Calu3 (cell line): ENCODE measurements around the gene TAF1B. TPM values are rescaled to one million over a fixed set of nuclear protein-coding genes. Genes with fewer than 3 reads are reported as not detected.

Experiments used
- BruUV-seq: library from RNA; stranded (reverse); fragments of 400-500 nt; replicated peaks from 2 replicates; lab custom pipeline; 2021; lab: Mats Ljungman, UMichigan
- CTCF ChIA-PET: fragments of 300-600 bp; sonication (Branson Sonifier 250); formaldehyde crosslinking; loops from one replicate; lab custom pipeline; 2022; ENCODE audit warnings: antibody characterized with exemption; lab: Charles Lee
- DNase-seq: peaks from one replicate; pipeline ENCODE4 v3.0.0; 2022
- H3K27ac Mint-ChIP-seq: one replicate; pipeline ENCODE4 v1.8.0; 2022; ENCODE audit warnings: mixed read lengths; ENCODE audit not compliant: unreplicated experiment
- H3K27me3 Mint-ChIP-seq: one replicate; pipeline ENCODE4 v1.8.0; 2022; ENCODE audit warnings: mixed read lengths; ENCODE audit not compliant: unreplicated experiment
- H3K36me3 Mint-ChIP-seq: one replicate; pipeline ENCODE4 v1.8.0; 2022; ENCODE audit warnings: mild to moderate bottlenecking, moderate library complexity, mixed read lengths; ENCODE audit not compliant: insufficient read depth, unreplicated experiment
- H3K4me1 Mint-ChIP-seq: one replicate; pipeline ENCODE4 v1.8.0; 2022; ENCODE audit warnings: mild to moderate bottlenecking, low read depth, mixed read lengths; ENCODE audit not compliant: unreplicated experiment
- H3K4me3 Mint-ChIP-seq: one replicate; pipeline ENCODE4 v1.8.0; 2022; ENCODE audit warnings: mild to moderate bottlenecking, low read depth, moderate library complexity, mixed read lengths; ENCODE audit not compliant: unreplicated experiment
- H3K9me3 Mint-ChIP-seq: one replicate; pipeline ENCODE4 v1.8.0; 2022; ENCODE audit warnings: low read depth, mixed read lengths; ENCODE audit not compliant: unreplicated experiment
- CTCF ChIP-seq: fragments of 200-600 bp; IDR thresholded peaks from one replicate; pipeline ENCODE4 v1.8.0; 2022; ENCODE audit warnings: antibody characterized with exemption; ENCODE audit not compliant: unreplicated experiment
- intact Hi-C: fragments of 100-400 bp; cut with micrococcal nuclease; formaldehyde crosslinking; loops from one replicate; pipeline ENCODE4 v1.10.0; 2022; ENCODE audit not compliant: unreplicated experiment
- total RNA-seq: library from RNA; stranded (reverse); gene quantifications from 2 replicates; pipeline ENCODE4 v1.2.3, GENCODE V29; 2022

Gene TAF1B
- total RNA-seq, 1 experiment from 2014 or later = 23.0 TPM

GRCh38 chr2:9837451-9837850, 5.8 kb upstream of the TAF1B start:
- H3K27ac Mint-ChIP-seq = no peak overlapping the region
- BruUV-seq = no TSS peak
- DNase-seq = no peak
- peaks cover 5% of the 10 kb centered on the region for H3K4me1 Mint-ChIP-seq
- no peak overlapping the region for H3K4me3 Mint-ChIP-seq
- no peak for TF ChIP-seq CTCF
- H3K9me3 Mint-ChIP-seq = no peaks in the 10 kb centered on the region
- H3K36me3 Mint-ChIP-seq = no peaks in the 10 kb centered on the region
- CTCF ChIA-PET = interaction anchor here (0.6 to 1.1 kb wide), 2 partner anchors 68 to 844 kb away, joined by 5 read pairs; no protein-coding TSS in a partner anchor
- intact Hi-C loops = no loop called here
- H3K27me3 Mint-ChIP-seq = no peaks in the 10 kb centered on the region

GRCh38 chr2:9838391-9838790, 4.9 kb upstream of the TAF1B start:
- peaks cover 7% of the 10 kb centered on the region for H3K36me3 Mint-ChIP-seq
- H3K9me3 Mint-ChIP-seq = no peaks in the 10 kb centered on the region
- no TSS peak for BruUV-seq
- CTCF ChIA-PET = interaction anchor here (0.6 kb wide), 1 partner anchor 57 kb away, joined by 5 read pairs; no protein-coding TSS in a partner anchor
- no peak overlapping the region for H3K27ac Mint-ChIP-seq
- no peak for DNase-seq
- TF ChIP-seq CTCF = no peak
- no peaks in the 10 kb centered on the region for H3K4me1 Mint-ChIP-seq
- H3K27me3 Mint-ChIP-seq = no peaks in the 10 kb centered on the region
- intact Hi-C loops = no loop called here
- H3K4me3 Mint-ChIP-seq = no peak overlapping the region

- Mint-ChIP-seq H3K9me3 (no peaks in the 10 kb centered on the region), H3K27me3 (no peaks in the 10 kb centered on the region), H3K27ac (peak overlapping the region; percentile 92), H3K4me3 (peak overlapping the region; percentile 98), H3K4me1 (peaks cover 30% of the 10 kb centered on the region), H3K36me3 (peaks cover 18% of the 10 kb centered on the region)
- no peak for DNase-seq
- intact Hi-C loops = loop anchor here (5.0 kb wide), 1 partner anchor 55 kb away; no protein-coding TSS in a partner anchor
- no peak for TF ChIP-seq CTCF
- CTCF ChIA-PET = interaction anchor here (0.7 to 1.4 kb wide), 8 partner anchors 22 to 287 kb away, joined by 3 to 9 read pairs (median 4); partner anchors contain the start of gene ADAM17
- TSS peak; percentile 84 for BruUV-seq
These were observed 616 bp upstream of the TAF1B start for GRCh38 chr2:9842487-9843228.

- H3K27me3 Mint-ChIP-seq = no peaks in the 10 kb centered on the region
- intact Hi-C loops = loop anchor here (5.0 kb wide), 1 partner anchor 53 kb away; no protein-coding TSS in a partner anchor
- H3K4me1 Mint-ChIP-seq = peaks cover 30% of the 10 kb centered on the region
- peaks cover 18% of the 10 kb centered on the region for H3K36me3 Mint-ChIP-seq
- no peak for TF ChIP-seq CTCF
- CTCF ChIA-PET = interaction anchor here (0.6 to 1.4 kb wide), 5 partner anchors 13 to 65 kb away, joined by 3 to 9 read pairs (median 5); no protein-coding TSS in a partner anchor
- BruUV-seq = TSS peak; percentile 30
- H3K9me3 Mint-ChIP-seq = no peaks in the 10 kb centered on the region
- H3K4me3 Mint-ChIP-seq = peak overlapping the region; percentile 98
- peak; percentile 13 for DNase-seq
- H3K27ac Mint-ChIP-seq = no peak overlapping the region
These were observed 786 bp downstream of the TAF1B start for GRCh38 chr2:9844036-9844483.
